ENCODE measurements around the gene ZBTB8A.

The ZBTB8A gene

DNA sequence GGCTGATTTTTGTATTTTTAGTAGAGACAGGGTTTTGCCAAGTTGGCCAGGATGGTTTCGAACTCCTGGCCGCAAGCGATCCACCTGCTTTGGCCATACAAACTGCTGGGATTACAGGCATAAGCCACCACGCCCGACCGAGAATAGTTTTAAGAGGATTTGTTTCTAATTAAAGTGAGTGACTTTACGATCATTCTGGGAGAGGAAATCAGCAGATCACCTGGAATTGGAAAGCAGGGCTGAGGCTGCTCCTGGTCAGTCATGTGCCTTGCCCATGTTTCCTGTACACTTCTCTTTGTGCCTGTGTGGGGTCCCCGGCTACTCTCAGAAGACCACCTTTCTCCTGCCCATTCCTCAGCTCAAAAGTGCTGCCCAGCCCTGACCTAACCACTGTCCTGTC lies 40.5 kb upstream of the ZBTB8A start:
- H3K4me3 ChIP-seq (ENCODE audit: control insufficient read depth, low read depth, low read length), result no peak overlapping the region
- no peak for DNase-seq (ENCODE audit: low read depth)
- TF ChIP-seq, protein P1, sequence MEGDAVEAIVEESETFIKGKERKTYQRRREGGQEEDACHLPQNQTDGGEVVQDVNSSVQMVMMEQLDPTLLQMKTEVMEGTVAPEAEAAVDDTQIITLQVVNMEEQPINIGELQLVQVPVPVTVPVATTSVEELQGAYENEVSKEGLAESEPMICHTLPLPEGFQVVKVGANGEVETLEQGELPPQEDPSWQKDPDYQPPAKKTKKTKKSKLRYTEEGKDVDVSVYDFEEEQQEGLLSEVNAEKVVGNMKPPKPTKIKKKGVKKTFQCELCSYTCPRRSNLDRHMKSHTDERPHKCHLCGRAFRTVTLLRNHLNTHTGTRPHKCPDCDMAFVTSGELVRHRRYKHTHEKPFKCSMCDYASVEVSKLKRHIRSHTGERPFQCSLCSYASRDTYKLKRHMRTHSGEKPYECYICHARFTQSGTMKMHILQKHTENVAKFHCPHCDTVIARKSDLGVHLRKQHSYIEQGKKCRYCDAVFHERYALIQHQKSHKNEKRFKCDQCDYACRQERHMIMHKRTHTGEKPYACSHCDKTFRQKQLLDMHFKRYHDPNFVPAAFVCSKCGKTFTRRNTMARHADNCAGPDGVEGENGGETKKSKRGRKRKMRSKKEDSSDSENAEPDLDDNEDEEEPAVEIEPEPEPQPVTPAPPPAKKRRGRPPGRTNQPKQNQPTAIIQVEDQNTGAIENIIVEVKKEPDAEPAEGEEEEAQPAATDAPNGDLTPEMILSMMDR (conservative IDR thresholded peaks at IDR 0.05; ENCODE audit: control insufficient read depth, insufficient read depth, low read depth, low read length), result no peak

DNA sequence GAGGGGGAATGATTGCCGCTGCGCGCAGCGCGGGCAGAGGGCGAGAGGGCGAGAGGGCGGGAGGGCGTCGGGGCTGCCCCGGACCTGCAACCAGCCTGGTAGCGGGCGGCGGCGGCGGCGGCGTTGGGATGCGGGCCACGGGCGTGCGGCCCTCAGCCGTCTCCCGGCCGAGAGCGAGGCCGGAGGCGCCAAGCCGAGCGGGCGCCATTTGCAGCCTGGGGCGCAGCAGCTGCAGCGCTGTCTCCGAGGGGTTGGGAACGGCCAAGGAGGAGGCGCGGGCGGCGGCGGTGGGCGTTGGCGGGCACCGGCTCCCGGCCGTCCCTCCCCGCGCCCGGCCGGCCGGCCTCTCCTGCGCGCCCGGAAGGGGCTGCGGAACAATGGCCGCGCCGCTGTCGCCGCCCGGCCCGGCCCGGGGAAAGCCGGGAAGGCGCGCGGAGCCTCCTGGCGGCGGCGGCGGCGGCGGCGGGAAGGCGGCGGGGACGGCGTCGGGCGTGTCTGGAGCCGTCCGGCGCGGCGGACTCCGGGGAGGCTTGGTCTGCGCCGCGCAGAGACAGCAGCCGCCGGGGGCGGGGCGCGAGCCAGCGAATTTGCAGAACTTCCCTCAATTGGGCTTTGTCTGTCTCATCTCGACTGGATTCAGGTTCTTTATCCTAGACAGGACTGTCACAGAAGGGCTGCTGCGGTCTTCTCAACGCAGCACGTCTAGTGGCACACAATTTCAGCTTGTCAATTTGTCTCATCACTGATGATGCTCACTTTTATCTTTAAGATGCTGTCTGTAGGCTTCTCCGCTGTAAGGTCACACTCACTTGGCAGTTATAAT lies 38.6 kb upstream of the ZBTB8A start:
- DNase-seq (ENCODE audit: low read depth), result peak; percentile 48
- H3K4me3 ChIP-seq (ENCODE audit: control insufficient read depth, low read depth, low read length), result peak overlapping the region; percentile 63
- TF ChIP-seq, protein P1 (conservative IDR thresholded peaks at IDR 0.05; ENCODE audit: control insufficient read depth, insufficient read depth, low read depth, low read length), result no peak

DNA sequence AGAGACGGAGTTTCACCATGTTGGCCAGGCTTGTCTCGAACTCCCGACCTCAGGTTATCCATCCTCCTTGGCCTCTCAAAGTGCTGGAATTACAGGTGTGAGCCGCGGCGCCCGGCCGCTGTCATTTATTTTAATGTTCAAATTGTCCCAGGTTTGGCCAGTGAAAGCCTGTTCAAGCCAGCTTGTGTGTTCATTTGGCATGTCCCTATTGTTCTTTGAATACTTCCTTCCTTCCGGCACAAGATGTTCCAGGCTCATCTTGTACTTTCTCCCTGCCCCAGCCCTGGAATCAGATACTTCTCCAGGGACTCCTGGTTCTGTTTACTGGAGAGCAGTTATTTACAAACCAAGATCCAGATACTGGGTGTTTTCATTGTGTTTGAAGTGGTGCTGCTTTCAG lies 37.4 kb upstream of the ZBTB8A start:
- TF ChIP-seq, protein P1 (conservative IDR thresholded peaks at IDR 0.05; ENCODE audit: control insufficient read depth, insufficient read depth, low read depth, low read length), result no peak
- no peak overlapping the region for H3K4me3 ChIP-seq (ENCODE audit: control insufficient read depth, low read depth, low read length)
- no peak for DNase-seq (ENCODE audit: low read depth)

DNA sequence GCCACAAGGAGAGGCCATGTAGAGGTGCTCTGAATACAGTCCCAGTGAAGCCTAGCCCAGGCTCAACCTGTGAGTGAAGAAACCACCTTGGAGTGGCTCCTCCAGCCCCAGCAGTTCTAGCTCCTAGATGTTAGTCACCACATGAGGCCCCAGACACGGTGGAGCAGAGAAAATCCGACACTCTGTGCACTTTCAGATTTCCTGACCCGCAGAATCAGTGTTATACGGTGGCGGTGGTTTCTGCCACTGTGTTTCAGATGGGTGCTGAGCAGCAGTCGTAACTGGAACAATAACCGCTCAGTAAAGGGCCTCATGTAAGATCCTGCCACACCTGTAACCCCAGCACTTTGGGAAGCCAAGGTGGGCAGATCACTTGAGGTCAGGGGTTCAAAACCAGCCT lies 36.1 kb upstream of the ZBTB8A start:
- no peak for DNase-seq (ENCODE audit: low read depth)
- TF ChIP-seq, protein P1 (conservative IDR thresholded peaks at IDR 0.05; ENCODE audit: control insufficient read depth, insufficient read depth, low read depth, low read length), result no peak

DNA sequence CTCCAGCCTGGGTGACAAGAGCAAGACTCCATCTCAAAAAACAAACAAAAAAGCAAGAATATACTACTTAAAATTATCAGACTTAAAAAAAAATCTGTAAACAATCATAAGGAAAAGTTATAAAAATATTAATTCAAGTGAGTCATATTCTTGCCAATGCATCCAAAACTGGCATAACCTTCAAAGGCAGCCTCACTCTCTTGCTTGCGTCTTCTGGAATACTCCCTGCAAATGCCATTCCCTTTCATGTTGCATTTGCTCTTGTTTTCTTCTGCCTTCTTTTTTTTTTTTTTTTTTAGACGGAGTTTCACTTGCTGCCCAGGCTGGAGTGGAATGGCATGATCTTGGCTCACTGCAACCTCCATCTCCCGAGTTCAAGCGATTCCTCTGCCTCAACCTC lies 32.2 kb upstream of the ZBTB8A start:
- no peak overlapping the region for H3K4me3 ChIP-seq (ENCODE audit: control insufficient read depth, low read depth, low read length)
- DNase-seq (ENCODE audit: low read depth), result no peak
- TF ChIP-seq, protein P1 (conservative IDR thresholded peaks at IDR 0.05; ENCODE audit: control insufficient read depth, insufficient read depth, low read depth, low read length), result no peak

More for the DNA sequence above, 36.1 kb upstream of the ZBTB8A start:
- no peak overlapping the region for H3K4me3 ChIP-seq (ENCODE audit: control insufficient read depth, low read depth, low read length)

DNA sequence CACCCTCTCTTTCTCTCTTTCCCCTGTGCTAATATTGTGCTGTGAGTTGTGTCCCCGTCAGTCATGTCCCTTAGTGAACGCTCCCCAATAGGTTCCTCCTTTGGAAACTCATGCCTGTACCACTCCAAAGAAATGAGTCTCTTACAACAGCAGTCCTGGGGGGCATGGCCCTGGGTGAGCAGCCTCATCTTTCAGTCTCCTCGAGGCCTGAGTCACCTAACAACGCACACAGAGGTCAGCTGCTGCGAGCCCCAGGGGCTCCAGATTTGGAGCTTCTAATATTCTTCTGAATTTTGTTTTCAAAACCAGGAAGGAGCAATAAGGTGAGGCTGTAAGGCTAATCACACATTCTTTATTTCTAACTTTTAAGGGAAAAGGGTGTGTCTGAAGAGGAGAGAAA lies 30.5 kb upstream of the ZBTB8A start:
- H3K4me3 ChIP-seq (ENCODE audit: control insufficient read depth, low read depth, low read length), result no peak overlapping the region
- peak; percentile 43 for DNase-seq (ENCODE audit: low read depth)
- TF ChIP-seq, protein P1 (conservative IDR thresholded peaks at IDR 0.05; ENCODE audit: control insufficient read depth, insufficient read depth, low read depth, low read length), result no peak

Measured in fibroblast of mammary gland (primary cell).